ENCODE measurements around the gene IL3.

The IL3 gene

GRCh38 chr5:132096904-132097303 is 36.4 kb downstream of the IL3 start:
- no peak overlapping the region for H4K91ac ChIP-seq (ENCODE audit: low read depth, low read length, poor library complexity)
- H3K23ac ChIP-seq (ENCODE audit: low read depth, low read length, poor library complexity), result no peak overlapping the region
- no peaks in the 10 kb centered on the region for H3K9me3 ChIP-seq (replicated peaks in 1 of 2; ENCODE audit: control insufficient read depth in 2 of 2, insufficient read depth in 1 of 2, low read depth in 1 of 2, low read length in 2 of 2)
- H2BK120ac ChIP-seq (ENCODE audit: low read depth, low read length), result no peak overlapping the region
- no peaks in the 10 kb centered on the region for H3K79me1 ChIP-seq (ENCODE audit: low read depth, low read length)
- H2BK15ac ChIP-seq (ENCODE audit: low read length), result no peak overlapping the region
- no peak overlapping the region for H2AFZ ChIP-seq (ENCODE audit: low read length)
- H3K27ac ChIP-seq (replicated peaks; ENCODE audit: low read length), result no peak overlapping the region
- no peak overlapping the region for H3K4me3 ChIP-seq (ENCODE audit: low read length in 2 of 2)
- no peak overlapping the region for H2AK5ac ChIP-seq (ENCODE audit: low read depth, low read length)
- no peaks in the 10 kb centered on the region for H3K36me3 ChIP-seq (replicated peaks in 1 of 2; ENCODE audit: control insufficient read depth in 2 of 2, insufficient read depth in 2 of 2, low read length in 2 of 2)
- H3K18ac ChIP-seq (ENCODE audit: low read length), result no peak overlapping the region
- no peak overlapping the region for H3K14ac ChIP-seq (ENCODE audit: low read length)
- no peak overlapping the region for H2BK5ac ChIP-seq (ENCODE audit: low read length)
- no peaks in the 10 kb centered on the region for H3K27me3 ChIP-seq (ENCODE audit: control insufficient read depth in 3 of 3, insufficient read depth in 3 of 3, low read depth in 1 of 3, low read length in 3 of 3)
- H3K4me1 ChIP-seq (ENCODE audit: control insufficient read depth in 2 of 2, insufficient read depth in 1 of 2, low read depth in 1 of 2, low read length in 2 of 2), result no peaks in the 10 kb centered on the region
- no peak overlapping the region for H3K9ac ChIP-seq (ENCODE audit: low read depth, low read length, poor library complexity)
- no peak overlapping the region for H2BK12ac ChIP-seq (ENCODE audit: low read length)
- DNase-seq (ENCODE audit: low spot score), result no peak
- H3K4me2 ChIP-seq (ENCODE audit: insufficient read depth, low read length, poor library complexity, severe bottlenecking), result no peak overlapping the region
- WGBS, 2 donors (ENCODE audit: extremely low coverage in 2 of 2, insufficient read length in 2 of 2, insufficient replicate concordance in 1 of 2), result no CpG with 5 or more reads among the region's 3 CpGs
- no peak overlapping the region for H4K8ac ChIP-seq (ENCODE audit: low read depth, low read length)
- H3K4ac ChIP-seq (ENCODE audit: low read length), result no peak overlapping the region

GRCh38 chr5:132098151-132098594 is 37.7 kb downstream of the IL3 start:
- Histone ChIP-seq H3K4me3 (ENCODE audit: low read length in 2 of 2) (no peak overlapping the region), H4K91ac (ENCODE audit: low read depth, low read length, poor library complexity) (no peak overlapping the region), H2BK120ac (ENCODE audit: low read depth, low read length) (no peak overlapping the region), H3K4ac (ENCODE audit: low read length) (no peak overlapping the region), H3K14ac (ENCODE audit: low read length) (no peak overlapping the region), H2AFZ (ENCODE audit: low read length) (no peak overlapping the region), H2BK12ac (ENCODE audit: low read length) (no peak overlapping the region), H3K4me1 (ENCODE audit: control insufficient read depth in 2 of 2, insufficient read depth in 1 of 2, low read depth in 1 of 2, low read length in 2 of 2) (no peaks in the 10 kb centered on the region), H3K36me3 (replicated peaks in 1 of 2; ENCODE audit: control insufficient read depth in 2 of 2, insufficient read depth in 2 of 2, low read length in 2 of 2) (no peaks in the 10 kb centered on the region), H2AK5ac (ENCODE audit: low read depth, low read length) (no peak overlapping the region), H3K4me2 (ENCODE audit: insufficient read depth, low read length, poor library complexity, severe bottlenecking) (no peak overlapping the region), H3K9ac (ENCODE audit: low read depth, low read length, poor library complexity) (no peak overlapping the region), H3K27me3 (ENCODE audit: control insufficient read depth in 3 of 3, insufficient read depth in 3 of 3, low read depth in 1 of 3, low read length in 3 of 3) (no peaks in the 10 kb centered on the region), H3K18ac (ENCODE audit: low read length) (no peak overlapping the region), H3K27ac (replicated peaks; ENCODE audit: low read length) (no peak overlapping the region), H3K9me3 (replicated peaks in 1 of 2; ENCODE audit: control insufficient read depth in 2 of 2, insufficient read depth in 1 of 2, low read depth in 1 of 2, low read length in 2 of 2) (no peaks in the 10 kb centered on the region), H4K8ac (ENCODE audit: low read depth, low read length) (no peak overlapping the region), H3K23ac (ENCODE audit: low read depth, low read length, poor library complexity) (no peak overlapping the region), H2BK15ac (ENCODE audit: low read length) (no peak overlapping the region), H3K79me1 (ENCODE audit: low read depth, low read length) (no peaks in the 10 kb centered on the region), H2BK5ac (ENCODE audit: low read length) (no peak overlapping the region)
- DNase-seq (ENCODE audit: low spot score), result no peak
- no CpG with 5 or more reads among the region's 5 CpGs for WGBS, 2 donors (ENCODE audit: extremely low coverage in 2 of 2, insufficient read length in 2 of 2, insufficient replicate concordance in 1 of 2)

- H3K4me3 ChIP-seq (ENCODE audit: low read length in 2 of 2), result no peak overlapping the region
- H2BK12ac ChIP-seq (ENCODE audit: low read length), result no peak overlapping the region
- H3K18ac ChIP-seq (ENCODE audit: low read length), result no peak overlapping the region
- H2BK120ac ChIP-seq (ENCODE audit: low read depth, low read length), result no peak overlapping the region
- no peaks in the 10 kb centered on the region for H3K79me1 ChIP-seq (ENCODE audit: low read depth, low read length)
- H2AK5ac ChIP-seq (ENCODE audit: low read depth, low read length), result no peak overlapping the region
- no peak overlapping the region for H3K27ac ChIP-seq (replicated peaks; ENCODE audit: low read length)
- no peaks in the 10 kb centered on the region for H3K4me1 ChIP-seq (ENCODE audit: control insufficient read depth in 2 of 2, insufficient read depth in 1 of 2, low read depth in 1 of 2, low read length in 2 of 2)
- H3K4ac ChIP-seq (ENCODE audit: low read length), result no peak overlapping the region
- DNase-seq (ENCODE audit: low spot score), result no peak
- no peak overlapping the region for H2BK15ac ChIP-seq (ENCODE audit: low read length)
- H2BK5ac ChIP-seq (ENCODE audit: low read length), result no peak overlapping the region
- H3K14ac ChIP-seq (ENCODE audit: low read length), result no peak overlapping the region
- H3K27me3 ChIP-seq (ENCODE audit: control insufficient read depth in 3 of 3, insufficient read depth in 3 of 3, low read depth in 1 of 3, low read length in 3 of 3), result no peaks in the 10 kb centered on the region
- H2AFZ ChIP-seq (ENCODE audit: low read length), result no peak overlapping the region
- no peaks in the 10 kb centered on the region for H3K9me3 ChIP-seq (replicated peaks in 1 of 2; ENCODE audit: control insufficient read depth in 2 of 2, insufficient read depth in 1 of 2, low read depth in 1 of 2, low read length in 2 of 2)
- H3K4me2 ChIP-seq (ENCODE audit: insufficient read depth, low read length, poor library complexity, severe bottlenecking), result no peak overlapping the region
- no peak overlapping the region for H3K9ac ChIP-seq (ENCODE audit: low read depth, low read length, poor library complexity)
- no peak overlapping the region for H4K8ac ChIP-seq (ENCODE audit: low read depth, low read length)
- H3K36me3 ChIP-seq (replicated peaks in 1 of 2; ENCODE audit: control insufficient read depth in 2 of 2, insufficient read depth in 2 of 2, low read length in 2 of 2), result no peaks in the 10 kb centered on the region
- H4K91ac ChIP-seq (ENCODE audit: low read depth, low read length, poor library complexity), result no peak overlapping the region
- no peak overlapping the region for H3K23ac ChIP-seq (ENCODE audit: low read depth, low read length, poor library complexity)
These were observed 38.2 kb downstream of the IL3 start for GRCh38 chr5:132098621-132099020.

GRCh38 chr5:132099076-132099748 is 38.8 kb downstream of the IL3 start:
- H3K4me3 ChIP-seq (ENCODE audit: low read length in 2 of 2), result no peak overlapping the region
- no peak overlapping the region for H3K27ac ChIP-seq (replicated peaks; ENCODE audit: low read length)
- no peak overlapping the region for H2BK5ac ChIP-seq (ENCODE audit: low read length)
- H2AFZ ChIP-seq (ENCODE audit: low read length), result no peak overlapping the region
- no peak overlapping the region for H3K9ac ChIP-seq (ENCODE audit: low read depth, low read length, poor library complexity)
- no peaks in the 10 kb centered on the region for H3K27me3 ChIP-seq (ENCODE audit: control insufficient read depth in 3 of 3, insufficient read depth in 3 of 3, low read depth in 1 of 3, low read length in 3 of 3)
- H2BK12ac ChIP-seq (ENCODE audit: low read length), result no peak overlapping the region
- no peak overlapping the region for H3K4me2 ChIP-seq (ENCODE audit: insufficient read depth, low read length, poor library complexity, severe bottlenecking)
- H2BK15ac ChIP-seq (ENCODE audit: low read length), result no peak overlapping the region
- no peak for DNase-seq (ENCODE audit: low spot score)
- no CpG with 5 or more reads among the region's 5 CpGs for WGBS, 2 donors (ENCODE audit: extremely low coverage in 2 of 2, insufficient read length in 2 of 2, insufficient replicate concordance in 1 of 2)
- H2AK5ac ChIP-seq (ENCODE audit: low read depth, low read length), result no peak overlapping the region
- no peaks in the 10 kb centered on the region for H3K9me3 ChIP-seq (replicated peaks in 1 of 2; ENCODE audit: control insufficient read depth in 2 of 2, insufficient read depth in 1 of 2, low read depth in 1 of 2, low read length in 2 of 2)
- no peaks in the 10 kb centered on the region for H3K36me3 ChIP-seq (replicated peaks in 1 of 2; ENCODE audit: control insufficient read depth in 2 of 2, insufficient read depth in 2 of 2, low read length in 2 of 2)
- H3K79me1 ChIP-seq (ENCODE audit: low read depth, low read length), result no peaks in the 10 kb centered on the region
- no peak overlapping the region for H3K18ac ChIP-seq (ENCODE audit: low read length)
- H3K4ac ChIP-seq (ENCODE audit: low read length), result no peak overlapping the region
- H3K23ac ChIP-seq (ENCODE audit: low read depth, low read length, poor library complexity), result no peak overlapping the region
- no peak overlapping the region for H3K14ac ChIP-seq (ENCODE audit: low read length)
- no peak overlapping the region for H2BK120ac ChIP-seq (ENCODE audit: low read depth, low read length)
- no peak overlapping the region for H4K8ac ChIP-seq (ENCODE audit: low read depth, low read length)
- no peaks in the 10 kb centered on the region for H3K4me1 ChIP-seq (ENCODE audit: control insufficient read depth in 2 of 2, insufficient read depth in 1 of 2, low read depth in 1 of 2, low read length in 2 of 2)
- no peak overlapping the region for H4K91ac ChIP-seq (ENCODE audit: low read depth, low read length, poor library complexity)
